Measurements from ENCODE around the gene RTCA.

RTCA gene

DNA sequence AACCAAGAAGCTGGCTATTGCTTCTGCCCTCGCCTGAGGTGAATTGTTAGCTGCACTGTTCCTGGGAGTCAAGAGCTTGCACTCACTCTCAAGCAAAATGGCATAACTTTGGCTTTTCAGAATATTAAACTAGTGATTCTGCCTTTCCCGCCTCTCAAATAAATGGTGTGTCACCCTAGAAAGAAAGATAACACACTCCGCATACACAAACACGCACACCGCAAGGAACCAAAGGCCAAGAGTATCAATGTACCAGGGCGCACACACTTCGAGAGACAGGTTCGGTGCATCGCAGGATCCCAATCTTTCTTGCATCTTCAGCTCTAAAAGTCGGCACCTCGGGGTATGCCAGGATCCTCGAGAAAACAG is 470 bp upstream of the RTCA start:
- H3K9me2 ChIP-seq (replicated peaks; ENCODE audit: control insufficient read depth, low read length) = no peaks in the 10 kb centered on the region
- TF ChIP-seq, protein P1, sequence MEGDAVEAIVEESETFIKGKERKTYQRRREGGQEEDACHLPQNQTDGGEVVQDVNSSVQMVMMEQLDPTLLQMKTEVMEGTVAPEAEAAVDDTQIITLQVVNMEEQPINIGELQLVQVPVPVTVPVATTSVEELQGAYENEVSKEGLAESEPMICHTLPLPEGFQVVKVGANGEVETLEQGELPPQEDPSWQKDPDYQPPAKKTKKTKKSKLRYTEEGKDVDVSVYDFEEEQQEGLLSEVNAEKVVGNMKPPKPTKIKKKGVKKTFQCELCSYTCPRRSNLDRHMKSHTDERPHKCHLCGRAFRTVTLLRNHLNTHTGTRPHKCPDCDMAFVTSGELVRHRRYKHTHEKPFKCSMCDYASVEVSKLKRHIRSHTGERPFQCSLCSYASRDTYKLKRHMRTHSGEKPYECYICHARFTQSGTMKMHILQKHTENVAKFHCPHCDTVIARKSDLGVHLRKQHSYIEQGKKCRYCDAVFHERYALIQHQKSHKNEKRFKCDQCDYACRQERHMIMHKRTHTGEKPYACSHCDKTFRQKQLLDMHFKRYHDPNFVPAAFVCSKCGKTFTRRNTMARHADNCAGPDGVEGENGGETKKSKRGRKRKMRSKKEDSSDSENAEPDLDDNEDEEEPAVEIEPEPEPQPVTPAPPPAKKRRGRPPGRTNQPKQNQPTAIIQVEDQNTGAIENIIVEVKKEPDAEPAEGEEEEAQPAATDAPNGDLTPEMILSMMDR (IDR thresholded peaks at IDR 0.05; ENCODE audit: low read depth, low read length, poor library complexity, severe bottlenecking) = no peak
- no peak for TF ChIP-seq EZH2phosphoT487 (IDR thresholded peaks at IDR 0.05; ENCODE audit: borderline replicate concordance, low read length)
- H3K9me3 ChIP-seq (ENCODE audit: control insufficient read depth, insufficient read depth, low read length) = no peaks in the 10 kb centered on the region
- no peaks in the 10 kb centered on the region for H4K20me1 ChIP-seq (ENCODE audit: control insufficient read depth, insufficient read depth, low read depth, low read length)
- peaks cover 23% of the 10 kb centered on the region for H3K4me1 ChIP-seq (ENCODE audit: control insufficient read depth, low read length)
- H3K36me3 ChIP-seq (ENCODE audit: control insufficient read depth, low read length) = peaks cover 43% of the 10 kb centered on the region
- peak overlapping the region; percentile 22; the same call in 1 of the 2 replicates for H3K27ac ChIP-seq (ENCODE audit: low read depth, low read length)
- H3K4me3 ChIP-seq (ENCODE audit: low read length) = peak overlapping the region; percentile 86
- no peaks in the 10 kb centered on the region for H3F3A ChIP-seq (ENCODE audit: control insufficient read depth, insufficient read depth)
- H3K4me2 ChIP-seq (ENCODE audit: low read length) = peak overlapping the region; percentile 88
- no peaks in the 10 kb centered on the region for H3K27me3 ChIP-seq (ENCODE audit: control insufficient read depth, low read length)
- peaks cover 42% of the 10 kb centered on the region for H3K79me2 ChIP-seq (ENCODE audit: control insufficient read depth, low read length)

DNA sequence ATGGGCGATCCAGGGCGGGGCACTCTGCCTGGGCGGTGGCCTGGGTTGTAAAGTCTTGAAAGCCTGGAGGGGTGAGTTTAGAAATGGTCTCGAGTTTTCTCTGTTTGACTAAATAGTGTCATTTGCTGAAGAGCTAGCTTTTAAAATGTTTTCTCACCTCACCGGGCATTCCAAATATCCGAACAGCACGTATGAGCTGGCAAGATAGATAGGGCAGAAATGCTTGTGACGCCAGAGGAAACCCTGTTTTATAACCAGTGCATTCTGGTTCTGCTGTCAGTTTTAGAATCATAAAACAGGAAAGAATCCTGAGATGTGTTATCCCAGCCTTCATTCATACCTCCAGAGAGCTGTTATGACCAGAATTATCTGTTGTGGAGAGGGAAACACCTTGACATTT is 725 bp downstream of the RTCA start:
- peak overlapping the region; percentile 86 for H3K4me3 ChIP-seq (ENCODE audit: low read length)
- H3K27me3 ChIP-seq (ENCODE audit: control insufficient read depth, low read length) = no peaks in the 10 kb centered on the region
- H4K20me1 ChIP-seq (ENCODE audit: control insufficient read depth, insufficient read depth, low read depth, low read length) = no peaks in the 10 kb centered on the region
- 0 out of 2 replicates have a peak overlapping the region, but pooled peaks have one; percentile 48 for H3K27ac ChIP-seq (ENCODE audit: low read depth, low read length)
- H3K4me2 ChIP-seq (ENCODE audit: low read length) = peak overlapping the region; percentile 88
- no peaks in the 10 kb centered on the region for H3K9me3 ChIP-seq (ENCODE audit: control insufficient read depth, insufficient read depth, low read length)
- H3K36me3 ChIP-seq (ENCODE audit: control insufficient read depth, low read length) = peaks cover 53% of the 10 kb centered on the region
- H3K9me2 ChIP-seq (replicated peaks; ENCODE audit: control insufficient read depth, low read length) = no peaks in the 10 kb centered on the region
- peaks cover 46% of the 10 kb centered on the region for H3K79me2 ChIP-seq (ENCODE audit: control insufficient read depth, low read length)
- H3F3A ChIP-seq (ENCODE audit: control insufficient read depth, insufficient read depth) = no peaks in the 10 kb centered on the region
- no peak for TF ChIP-seq EZH2phosphoT487 (IDR thresholded peaks at IDR 0.05; ENCODE audit: borderline replicate concordance, low read length)
- TF ChIP-seq, protein P1 (IDR thresholded peaks at IDR 0.05; ENCODE audit: low read depth, low read length, poor library complexity, severe bottlenecking) = no peak
- peaks cover 23% of the 10 kb centered on the region for H3K4me1 ChIP-seq (ENCODE audit: control insufficient read depth, low read length)

DNA sequence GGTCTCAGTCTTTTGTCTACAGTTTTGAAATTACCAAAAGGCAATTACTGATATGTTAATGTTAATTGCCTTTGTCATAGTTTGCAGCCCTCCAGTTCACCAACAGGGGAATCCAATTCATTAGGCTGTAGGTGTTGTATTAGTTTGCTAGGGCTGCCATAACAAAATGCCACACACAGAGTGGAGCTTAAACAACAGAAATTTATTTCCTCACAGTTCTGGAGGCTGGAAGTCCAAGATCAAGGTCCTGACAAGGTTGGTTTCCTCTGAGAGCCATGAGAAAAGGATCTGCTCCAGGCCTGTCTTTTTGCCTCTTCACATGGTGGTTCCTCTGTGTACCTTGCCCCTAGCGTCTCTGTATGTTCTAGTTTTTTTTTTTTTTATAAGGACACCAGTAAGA is 1.3 kb downstream of the RTCA start:
- peaks cover 50% of the 10 kb centered on the region for H3K79me2 ChIP-seq (ENCODE audit: control insufficient read depth, low read length)
- H3K36me3 ChIP-seq (ENCODE audit: control insufficient read depth, low read length) = peaks cover 59% of the 10 kb centered on the region
- no peaks in the 10 kb centered on the region for H3F3A ChIP-seq (ENCODE audit: control insufficient read depth, insufficient read depth)
- TF ChIP-seq EZH2phosphoT487 (IDR thresholded peaks at IDR 0.05; ENCODE audit: borderline replicate concordance, low read length) = no peak
- TF ChIP-seq, protein P1 (IDR thresholded peaks at IDR 0.05; ENCODE audit: low read depth, low read length, poor library complexity, severe bottlenecking) = no peak
- no peaks in the 10 kb centered on the region for H3K9me3 ChIP-seq (ENCODE audit: control insufficient read depth, insufficient read depth, low read length)
- H3K4me1 ChIP-seq (ENCODE audit: control insufficient read depth, low read length) = peaks cover 23% of the 10 kb centered on the region
- peak overlapping the region; percentile 88 for H3K4me2 ChIP-seq (ENCODE audit: low read length)
- H4K20me1 ChIP-seq (ENCODE audit: control insufficient read depth, insufficient read depth, low read depth, low read length) = no peaks in the 10 kb centered on the region
- no peaks in the 10 kb centered on the region for H3K27me3 ChIP-seq (ENCODE audit: control insufficient read depth, low read length)
- peak overlapping the region; percentile 86 for H3K4me3 ChIP-seq (ENCODE audit: low read length)
- no peaks in the 10 kb centered on the region for H3K9me2 ChIP-seq (replicated peaks; ENCODE audit: control insufficient read depth, low read length)
- no peak overlapping the region for H3K27ac ChIP-seq (ENCODE audit: low read depth, low read length)
